Mucosa of descending colon (tissue), 3 donors: ENCODE measurements around the gene FSCN2. TPM values are rescaled to one million over a fixed set of nuclear protein-coding genes. Genes with fewer than 3 reads are reported as not detected.

Experiments
- ATAC-seq: fragments of 200-7000 bp; cut with Tn5 transposase; one replicate; pipeline ENCODE4 v1.9.1; 2020; ENCODE audit warnings: mild to moderate bottlenecking, moderate library complexity
- DNase-seq, 3 donors: peaks; one replicate each; pipeline ENCODE4 v3.0.0-alpha.2; 2020
- H3K36me3 ChIP-seq: fragments of 200-600 bp; one replicate; pipeline ENCODE4 v1.8.0; 2021; ENCODE audit warnings: low read depth, mild to moderate bottlenecking
- H3K4me1 ChIP-seq: fragments of 200-600 bp; one replicate; pipeline ENCODE4 v1.8.0; 2021; ENCODE audit warnings: low read depth, mild to moderate bottlenecking
- H3K4me3 ChIP-seq: fragments of 200-600 bp; one replicate; pipeline ENCODE4 v1.8.0; 2021; ENCODE audit warnings: mild to moderate bottlenecking
- H3K9me3 ChIP-seq: fragments of 200-600 bp; one replicate; pipeline ENCODE4 v1.8.0; 2021; ENCODE audit warnings: mild to moderate bottlenecking
- CTCF ChIP-seq: fragments of 200-600 bp; IDR thresholded peaks from one replicate; pipeline ENCODE4 v1.8.0; 2022; ENCODE audit warnings: antibody characterized with exemption, mild to moderate bottlenecking
- intact Hi-C, 2 donors: fragments of 100-400 bp; cut with DNase I in 1 of 2; cut with micrococcal nuclease in 1 of 2; formaldehyde crosslinking; loops; one replicate each; pipeline versions ENCODE4 v1.11.0 to v1.11.1; 2022; cut with DNase I, micrococcal nuclease
- total RNA-seq, 3 donors: library from RNA; stranded (reverse); fragmentation: NEBNext Ultra II Directional in 2 of 3; extraction: Animal tissue kit (Norgen Biotek cat#: 25700) in 2 of 3; gene quantifications; one replicate each; pipeline versions ENCODE4 v1.2.1 to v1.2.4, GENCODE V29; 2021 to 2023
- donor health status: DM: no; HTN: no; CAD: no; lungs with moderate emphysema.
- donor health status: DM: no; HTN: no; CAD: no.
- donor health status: DM: no; HTN: yes; CAD: no.

Gene FSCN2
- total RNA-seq, 3 donors from 2014 or later, result 1.6 to 4.0 (median 2.5) TPM

DNA sequence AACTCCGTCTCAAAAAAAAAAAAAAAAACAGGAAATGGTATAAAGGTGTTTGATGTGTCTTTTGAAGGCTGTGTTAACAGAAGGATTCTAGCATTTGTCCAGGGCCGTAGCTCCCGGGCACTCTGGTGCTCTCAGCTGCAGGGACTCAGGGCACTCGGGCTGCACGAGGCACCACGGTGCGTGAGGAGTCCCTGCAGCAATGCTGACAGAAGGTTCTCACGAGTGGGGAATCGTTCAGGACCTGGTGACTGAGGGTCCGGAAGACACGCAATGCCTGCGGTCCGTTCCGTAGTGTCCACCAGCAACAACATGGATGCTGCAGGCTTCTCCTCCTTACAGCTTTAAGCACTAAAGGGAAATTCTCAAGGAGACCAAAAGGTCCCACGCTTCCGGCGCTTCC is 36.6 kb downstream of the FSCN2 start:
- DNase-seq (no peak), ATAC-seq (no peak)
- TF ChIP-seq CTCF, result no peak
- peaks cover 20% of the 10 kb centered on the region for H3K4me1 ChIP-seq
- intact Hi-C loops, result no loop called here
- H3K36me3 ChIP-seq, result peaks cover 12% of the 10 kb centered on the region
- H3K4me3 ChIP-seq, result no peak overlapping the region
- H3K9me3 ChIP-seq, result no peaks in the 10 kb centered on the region

DNA sequence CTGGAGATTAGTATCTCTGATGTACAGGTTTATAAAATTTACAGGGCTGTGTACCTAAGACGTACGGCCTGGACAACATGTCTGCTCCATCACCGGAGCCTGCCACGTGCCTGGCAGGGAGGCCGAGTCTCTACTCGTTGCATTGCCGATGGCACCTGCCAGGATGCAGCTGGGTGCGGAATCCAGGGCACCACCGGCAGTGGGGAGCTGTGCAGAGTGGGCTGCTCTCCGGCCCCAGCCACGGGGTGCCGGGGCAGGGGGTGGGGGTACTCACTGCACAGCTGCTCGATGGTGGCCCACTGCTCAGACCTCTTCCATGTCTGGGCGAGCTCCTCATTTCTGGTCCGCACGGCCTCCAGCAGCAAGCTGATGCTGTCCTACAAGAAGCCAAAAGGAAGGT is 37.1 kb downstream of the FSCN2 start:
- no peak for TF ChIP-seq CTCF
- Histone ChIP-seq H3K36me3 (peaks cover 12% of the 10 kb centered on the region), H3K4me3 (no peak overlapping the region), H3K9me3 (no peaks in the 10 kb centered on the region), H3K4me1 (peaks cover 20% of the 10 kb centered on the region)
- ATAC-seq (no peak), DNase-seq (no peak)
- intact Hi-C loops, result no loop called here

GRCh38 chr17:81566461-81567126 is 38.4 kb downstream of the FSCN2 start:
- no peak overlapping the region for H3K4me3 ChIP-seq
- DNase-seq, result peak; percentile 70 to 83 (median 74)
- intact Hi-C loops, result no loop called here
- peaks cover 20% of the 10 kb centered on the region for H3K4me1 ChIP-seq
- peaks cover 16% of the 10 kb centered on the region for H3K36me3 ChIP-seq
- no peaks in the 10 kb centered on the region for H3K9me3 ChIP-seq
- TF ChIP-seq CTCF, result no peak
- ATAC-seq, result peak; percentile 84

DNA sequence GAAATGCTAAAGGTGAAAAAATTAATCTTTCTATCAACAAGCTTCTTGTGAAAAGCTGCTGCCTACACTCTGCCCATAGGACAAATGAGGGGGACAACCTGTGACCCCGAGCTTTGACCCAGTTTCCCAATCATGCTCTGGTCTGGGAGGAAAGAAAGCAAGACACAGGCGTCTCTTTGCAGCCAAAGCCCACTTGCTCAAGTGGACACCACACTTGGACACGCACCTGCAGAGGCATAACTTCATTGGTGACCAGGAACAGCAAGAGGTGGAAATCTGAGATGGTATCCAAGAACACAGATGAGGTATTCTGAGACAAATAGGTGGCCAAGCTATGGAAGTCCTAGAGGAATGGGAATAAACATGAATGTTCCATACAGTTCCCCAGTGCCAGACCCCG is 39.0 kb downstream of the FSCN2 start:
- Histone ChIP-seq H3K4me3 (no peak overlapping the region), H3K9me3 (no peaks in the 10 kb centered on the region), H3K36me3 (peaks cover 22% of the 10 kb centered on the region), H3K4me1 (peaks cover 20% of the 10 kb centered on the region)
- intact Hi-C loops, result no loop called here
- DNase-seq (peak in 1 of 3 donors; percentile 1), ATAC-seq (no peak)
- no peak for TF ChIP-seq CTCF

GRCh38 chr17:81568416-81568815 is 40.2 kb downstream of the FSCN2 start:
- no peak for TF ChIP-seq CTCF
- ATAC-seq, result no peak

More at GRCh38 chr17:81568416-81568815, 40.2 kb downstream of the FSCN2 start:
- H3K36me3 ChIP-seq, result peaks cover 22% of the 10 kb centered on the region
- H3K4me3 ChIP-seq, result no peak overlapping the region
- no peak for DNase-seq
- no peaks in the 10 kb centered on the region for H3K9me3 ChIP-seq
- H3K4me1 ChIP-seq, result peaks cover 20% of the 10 kb centered on the region
- intact Hi-C loops, result no loop called here
